HG03039 (cell line): ENCODE data around the gene GPR101.
A peak's percentile ranks its signal among the peaks of the same experiment; 100 is the strongest.

Experiments
- ATAC-seq: cut with Tn5 transposase; IDR thresholded peaks from one replicate; pipeline ENCODE4 v1.9.1; 2021; ENCODE audit warnings: mild to moderate bottlenecking, moderate library complexity; ENCODE audit not compliant: unreplicated experiment

Gene GPR101

GRCh38 chrX:137033774-137034507, at the start of gene GPR101:
GPR101 (minus strand) TSS chrX:137033995; CDS start chrX:137031674, 2,321 bp downstream.
- no peak for ATAC-seq

DNA sequence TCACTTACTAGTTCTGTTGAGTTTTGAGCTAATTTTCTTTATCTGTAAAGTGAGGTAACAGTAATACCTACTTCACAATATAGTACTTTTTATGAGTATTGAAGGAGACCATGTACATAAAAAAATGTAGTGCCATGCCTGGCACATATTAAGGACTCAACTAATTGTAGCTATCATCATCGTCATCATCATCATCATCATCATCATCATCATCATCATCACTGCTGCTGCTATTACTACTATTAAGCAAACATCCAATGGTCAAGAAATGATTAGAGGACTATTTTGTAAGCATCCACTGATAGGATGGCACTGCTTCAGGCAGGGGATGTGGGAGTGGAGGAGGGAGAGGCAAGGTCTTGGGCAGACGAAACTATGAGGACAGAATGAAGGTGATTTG, 47.4 kb upstream of the GPR101 start:
- ATAC-seq = no peak

- no peak for ATAC-seq
These were observed 38.6 kb upstream of the GPR101 start for GRCh38 chrX:137072396-137072795.

- ATAC-seq = no peak
These were observed 37.8 kb upstream of the GPR101 start for GRCh38 chrX:137071596-137071995.

DNA sequence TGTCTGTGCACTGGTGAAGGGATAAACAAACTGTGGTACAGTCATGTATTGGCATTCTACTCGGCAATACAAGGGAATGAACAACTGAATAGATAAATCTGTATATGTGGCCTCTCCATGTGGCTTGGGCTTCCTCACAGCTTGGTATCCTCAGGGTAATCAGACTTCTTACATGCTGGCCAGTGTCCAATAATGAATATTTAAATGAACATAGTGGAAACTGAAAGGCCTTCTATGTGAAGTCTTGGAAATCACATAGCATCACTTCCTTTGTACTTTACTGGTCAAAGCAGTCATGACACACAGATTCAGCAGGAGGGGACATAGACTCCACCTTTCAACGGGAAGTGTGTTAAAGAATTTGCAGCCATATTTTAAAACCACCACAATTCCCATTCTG, 33.4 kb upstream of the GPR101 start:
- ATAC-seq = no peak

- no peak for ATAC-seq
These were observed 29.3 kb upstream of the GPR101 start for GRCh38 chrX:137062915-137063617.

GRCh38 chrX:137058339-137059127, 24.7 kb upstream of the GPR101 start:
- no peak for ATAC-seq

GRCh38 chrX:137052643-137053235, 18.9 kb upstream of the GPR101 start:
- ATAC-seq = no peak

GRCh38 chrX:137051978-137052642, 18.3 kb upstream of the GPR101 start:
- ATAC-seq = peak; percentile 95

- ATAC-seq = no peak
These were observed 11.1 kb upstream of the GPR101 start for GRCh38 chrX:137044893-137045292.

DNA sequence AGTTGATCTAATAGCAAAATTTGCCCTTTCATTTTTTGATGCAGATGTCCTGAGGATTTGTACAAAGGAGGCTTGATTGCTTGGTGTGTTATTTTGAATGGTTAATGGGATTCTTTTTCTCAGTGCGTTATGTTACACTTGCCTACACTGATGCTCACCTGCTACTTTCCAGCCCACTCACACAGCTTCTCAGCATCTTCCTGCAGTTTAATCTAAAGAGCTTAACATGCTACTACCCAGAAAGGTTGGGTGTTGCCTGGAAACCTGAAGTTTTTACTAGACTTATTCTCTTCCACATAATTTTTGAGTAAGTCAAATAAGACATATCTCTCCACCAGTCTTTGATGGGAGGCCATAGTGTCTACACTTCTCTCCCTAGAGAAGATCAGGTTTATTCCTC, 9.9 kb upstream of the GPR101 start:
- ATAC-seq = no peak

DNA sequence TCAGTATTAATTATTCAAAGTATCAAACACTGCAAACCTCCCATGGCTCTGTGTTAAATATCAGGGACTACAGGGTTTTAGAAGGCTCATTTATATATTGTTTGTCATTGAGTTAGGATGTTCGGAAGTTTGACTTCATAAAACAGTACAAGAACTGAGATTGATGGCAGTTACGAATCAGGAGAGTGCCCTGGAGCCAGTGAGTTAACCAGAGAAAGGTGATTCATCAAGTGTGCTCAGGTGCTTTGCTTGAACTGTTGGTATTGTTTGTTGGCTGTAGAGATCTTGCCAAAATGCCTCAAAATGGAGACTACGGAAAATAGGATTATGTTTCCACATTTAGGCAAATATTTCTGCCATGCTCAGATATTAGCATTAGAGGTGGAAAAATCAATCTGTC, 7.5 kb upstream of the GPR101 start:
- no peak for ATAC-seq

GRCh38 chrX:137040113-137040794, 6.5 kb upstream of the GPR101 start:
- no peak for ATAC-seq

- no peak for ATAC-seq
These were observed 695 bp upstream of the GPR101 start for GRCh38 chrX:137034508-137034872.

- ATAC-seq = no peak
These were observed 688 bp downstream of the GPR101 start for GRCh38 chrX:137032841-137033773.

- ATAC-seq = peak; percentile 11
These were observed 1.5 kb downstream of the GPR101 start for GRCh38 chrX:137032341-137032694.

DNA sequence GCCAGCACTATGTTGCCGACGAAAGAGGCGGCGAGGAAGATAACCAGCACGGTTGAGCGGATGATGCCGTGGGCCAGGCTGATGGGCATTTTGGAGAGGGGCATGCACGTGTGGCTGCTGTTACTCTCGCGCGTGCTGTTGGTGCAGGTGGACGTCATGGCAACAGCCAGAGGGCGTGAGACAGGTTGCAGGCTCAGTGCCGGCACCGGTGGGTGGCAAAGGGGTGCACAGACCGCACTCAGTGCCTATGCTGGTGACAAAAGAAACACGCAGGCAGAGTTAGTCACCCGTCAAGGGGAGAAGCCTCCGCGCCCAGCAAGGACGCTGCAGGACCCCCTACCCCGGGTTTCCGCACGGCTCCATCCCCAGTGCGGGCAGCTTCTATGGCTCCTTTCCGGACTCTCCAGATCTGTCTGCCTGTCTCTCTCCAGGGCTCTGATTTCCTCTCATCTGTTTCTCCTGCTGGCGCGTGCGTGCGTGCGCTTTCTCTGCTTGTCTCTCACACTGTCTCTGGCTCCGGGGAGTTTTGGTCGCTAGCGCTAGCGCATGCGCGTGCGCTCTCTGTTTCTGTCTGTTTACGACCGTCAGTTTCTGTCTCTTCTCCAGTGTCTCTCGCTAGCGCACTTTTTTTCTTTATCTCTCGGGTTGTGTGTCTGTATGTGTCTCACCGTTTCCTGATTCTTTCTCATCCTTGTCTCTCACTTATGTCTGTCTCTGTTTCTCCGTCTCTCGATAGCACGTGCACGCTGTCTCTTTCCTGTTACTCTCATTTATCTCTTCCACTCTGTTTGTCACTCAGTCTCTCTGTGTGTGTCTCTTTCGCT, 2.1 kb downstream of the GPR101 start:
- peak; percentile 90 for ATAC-seq

DNA sequence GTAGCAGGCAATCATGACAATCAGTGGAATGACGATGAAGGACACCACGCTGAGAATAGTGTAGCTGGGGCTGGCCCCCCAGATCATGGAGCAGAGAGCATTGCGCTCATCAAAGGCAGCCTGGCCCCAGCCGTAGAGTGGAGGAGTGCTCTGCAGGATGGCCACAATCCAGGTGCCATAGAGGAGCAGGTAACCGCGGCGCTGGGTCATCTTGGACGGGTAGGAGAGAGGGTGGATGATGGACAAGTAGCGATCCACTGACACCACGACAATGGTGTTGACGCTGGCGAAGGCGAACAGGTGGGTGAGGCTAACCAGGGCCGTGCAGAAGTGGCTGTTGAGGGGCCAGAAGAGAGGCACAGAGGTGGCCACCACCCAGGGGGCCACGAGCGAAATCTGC, 2.8 kb downstream of the GPR101 start:
- ATAC-seq = no peak
